Lower leg skin (tissue), 3 donors: ENCODE results near the gene HFM1.
"Not testable (repeated sequence)": the region's sequence is repeated elsewhere in the genome, so short reads cannot be mapped to it uniquely, and the experiment has no call there.

Source experiments
- POLR2A ChIP-seq, 2 donors: fragments of 450-650 bp; IDR thresholded peaks; one replicate each; pipeline ENCODE4 v1.6.1; 2016 to 2017; ENCODE audit warnings: antibody characterized with exemption in 2 of 2, mild to moderate bottlenecking in 1 of 2, moderate library complexity in 1 of 2
- TF ChIP-seq, protein P1 (sequence below), 3 donors: fragments of 450-650 bp; IDR thresholded peaks; one replicate each; pipeline ENCODE4 v1.5.1; 2016; ENCODE audit warnings: antibody characterized with exemption in 3 of 3, mild to moderate bottlenecking in 3 of 3, moderate library complexity in 2 of 3

DNA sequence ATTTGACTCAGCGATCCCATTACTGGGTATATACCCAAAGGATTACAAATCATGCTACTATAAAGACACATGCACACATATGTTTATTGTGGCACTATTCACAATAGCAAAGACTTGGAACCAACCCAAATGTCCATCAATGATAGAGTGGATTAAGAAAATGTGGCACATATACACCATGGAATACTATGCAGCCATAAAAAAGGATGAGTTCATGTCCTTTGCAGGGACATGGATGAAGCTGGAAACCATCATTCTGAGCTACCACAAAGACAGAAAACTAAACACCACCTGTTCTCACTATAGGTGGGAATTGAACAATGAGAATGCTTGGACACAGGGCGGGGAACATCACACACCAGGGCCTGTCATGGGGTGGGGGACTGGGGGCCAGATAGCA, 43.1 kb upstream of the HFM1 start:
- TF ChIP-seq, protein P1, sequence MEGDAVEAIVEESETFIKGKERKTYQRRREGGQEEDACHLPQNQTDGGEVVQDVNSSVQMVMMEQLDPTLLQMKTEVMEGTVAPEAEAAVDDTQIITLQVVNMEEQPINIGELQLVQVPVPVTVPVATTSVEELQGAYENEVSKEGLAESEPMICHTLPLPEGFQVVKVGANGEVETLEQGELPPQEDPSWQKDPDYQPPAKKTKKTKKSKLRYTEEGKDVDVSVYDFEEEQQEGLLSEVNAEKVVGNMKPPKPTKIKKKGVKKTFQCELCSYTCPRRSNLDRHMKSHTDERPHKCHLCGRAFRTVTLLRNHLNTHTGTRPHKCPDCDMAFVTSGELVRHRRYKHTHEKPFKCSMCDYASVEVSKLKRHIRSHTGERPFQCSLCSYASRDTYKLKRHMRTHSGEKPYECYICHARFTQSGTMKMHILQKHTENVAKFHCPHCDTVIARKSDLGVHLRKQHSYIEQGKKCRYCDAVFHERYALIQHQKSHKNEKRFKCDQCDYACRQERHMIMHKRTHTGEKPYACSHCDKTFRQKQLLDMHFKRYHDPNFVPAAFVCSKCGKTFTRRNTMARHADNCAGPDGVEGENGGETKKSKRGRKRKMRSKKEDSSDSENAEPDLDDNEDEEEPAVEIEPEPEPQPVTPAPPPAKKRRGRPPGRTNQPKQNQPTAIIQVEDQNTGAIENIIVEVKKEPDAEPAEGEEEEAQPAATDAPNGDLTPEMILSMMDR (IDR thresholded peaks at IDR 0.05) = not testable (repeated sequence)
- not testable (repeated sequence) for TF ChIP-seq POLR2A (IDR thresholded peaks at IDR 0.05)
